ENCODE results near the gene CEACAM1. TPM values are rescaled to one million over a fixed set of nuclear protein-coding genes. Genes with fewer than 3 reads are reported as not detected.

CEACAM1 gene
- total RNA-seq, 1 experiment from 2014 or later = 1.5 TPM

- Histone ChIP-seq H3K23ac (ENCODE audit: insufficient read length, low read depth, low read length) (no peak overlapping the region), H4K5ac (ENCODE audit: insufficient read length, low read depth, low read length) (no peak overlapping the region), H3K23me2 (ENCODE audit: insufficient read length, low read depth, low read length, poor library complexity, severe bottlenecking) (no peaks in the 10 kb centered on the region), H4K20me1 (ENCODE audit: control insufficient read depth, insufficient read depth, insufficient read length) (no peaks in the 10 kb centered on the region), H4K8ac (replicated peaks; ENCODE audit: insufficient read length, low read depth, low read length) (no peak overlapping the region), H3K9me3 (ENCODE audit: control insufficient read depth, low read depth, low read length) (no peaks in the 10 kb centered on the region), H2AK5ac (ENCODE audit: insufficient read length, low read length) (no peak overlapping the region), H3K79me1 (ENCODE audit: insufficient read depth, low read depth, low read length, poor library complexity, severe bottlenecking) (no peaks in the 10 kb centered on the region), H3K4me1 (ENCODE audit: insufficient read depth, low read length) (peaks cover 4% of the 10 kb centered on the region; the same call in 1 of the 2 replicates), H3K14ac (ENCODE audit: insufficient read depth, low read length) (no peak overlapping the region), H2BK20ac (ENCODE audit: low read depth, low read length, poor library complexity, severe bottlenecking) (no peak overlapping the region), H3K9ac (ENCODE audit: extremely low read depth, insufficient read length, low read length) (no peak overlapping the region), H2AFZ (ENCODE audit: low read length) (no peak overlapping the region), H2BK15ac (ENCODE audit: low read depth, low read length) (no peak overlapping the region), H3K27me3 (ENCODE audit: insufficient read depth, low read length) (no peaks in the 10 kb centered on the region), H2BK120ac (ENCODE audit: low read depth, low read length, poor library complexity, severe bottlenecking) (no peak overlapping the region), H3K56ac (ENCODE audit: insufficient read length, low read depth, low read length) (no peak overlapping the region), H3T11ph (ENCODE audit: low read length) (no peak overlapping the region), H3K18ac (ENCODE audit: insufficient read length, low read depth, low read length) (no peak overlapping the region), H3K27ac (ENCODE audit: insufficient read length, low read depth, low read length) (no peak overlapping the region), H3K79me2 (ENCODE audit: insufficient read depth, low read length) (no peaks in the 10 kb centered on the region), H3K4ac (ENCODE audit: low read depth, low read length) (no peak overlapping the region), H4K91ac (ENCODE audit: insufficient read length, low read depth, low read length) (no peak overlapping the region), H2BK12ac (ENCODE audit: insufficient read length, low read depth, low read length) (no peak overlapping the region), H2BK5ac (ENCODE audit: insufficient read length, low read length) (no peak overlapping the region), H3K4me2 (ENCODE audit: insufficient read depth, insufficient read length, low read length) (no peak overlapping the region)
- H3K27ac Mint-ChIP-seq = peak overlapping the region in 1 of 3 experiments; percentile 69; a peak in 2 of 7 replicates
- H3K36me3 Mint-ChIP-seq (ENCODE audit: insufficient read depth in 1 of 3, low read depth in 3 of 3) = peaks cover 0 to 4% (median 0%) of the 10 kb centered on the region in 3 experiments; a peak in 1 of 7 replicates
- H3K4me3 Mint-ChIP-seq = no peak overlapping the region
- H3K27me3 Mint-ChIP-seq (ENCODE audit: low read depth) = peaks cover 4% of the 10 kb centered on the region
- no peaks in the 10 kb centered on the region for H3K9me3 Mint-ChIP-seq
- WGBS (ENCODE audit: extremely low coverage, insufficient read length, low lambda C conversion rate) = no CpG with 5 or more reads among the region's 10 CpGs
- TF ChIP-seq CTCF (conservative IDR thresholded peaks at IDR 0.05) = no peak
- H3K4me1 Mint-ChIP-seq = peaks cover 37 to 41% of the 10 kb centered on the region in 2 experiments
- peak; percentile 43 for DNase-seq
Measured at GRCh38 chr19:42512743-42513304, 15.5 kb downstream of the CEACAM1 start.
